ENCODE results near the gene ZFYVE28.

The ZFYVE28 gene

GRCh38 chr4:2423066-2423465 is 4.6 kb upstream of the ZFYVE28 start:
- Histone ChIP-seq H3K4me3 (ENCODE audit: insufficient read depth, low read length, poor library complexity, severe bottlenecking) (no peak overlapping the region), H3F3A (ENCODE audit: insufficient read depth) (no peaks in the 10 kb centered on the region), H3K27me3 (ENCODE audit: low read length) (no peaks in the 10 kb centered on the region), H4K20me1 (ENCODE audit: low read depth, low read length) (no peaks in the 10 kb centered on the region), H2AFZ (ENCODE audit: low read depth, low read length, severe bottlenecking) (no peak overlapping the region), H3K9me2 (replicated peaks; ENCODE audit: insufficient read depth, low read length) (no peaks in the 10 kb centered on the region), H3K27ac (ENCODE audit: low read depth, low read length) (no peak overlapping the region), H3K79me2 (ENCODE audit: insufficient read depth, low read length) (no peaks in the 10 kb centered on the region), H3K36me3 (ENCODE audit: low read length) (no peaks in the 10 kb centered on the region), H3K9me3 (ENCODE audit: insufficient read depth, low read length) (no peaks in the 10 kb centered on the region), H3K4me2 (ENCODE audit: low read depth, low read length, poor library complexity, severe bottlenecking) (no peak overlapping the region), H3K9ac (ENCODE audit: low read length) (no peak overlapping the region)
- no peak for TF ChIP-seq EZH2phosphoT487 (conservative IDR thresholded peaks at IDR 0.05; ENCODE audit: low read length)
- no peak for TF ChIP-seq CTCF (IDR thresholded peaks at IDR 0.05; ENCODE audit: insufficient read depth, low read length, poor library complexity, severe bottlenecking)

- no peaks in the 10 kb centered on the region for H3F3A ChIP-seq (ENCODE audit: insufficient read depth)
- H3K27me3 ChIP-seq (ENCODE audit: low read length): no peaks in the 10 kb centered on the region
- H3K9me3 ChIP-seq (ENCODE audit: insufficient read depth, low read length): no peaks in the 10 kb centered on the region
- no peak overlapping the region for H3K4me3 ChIP-seq (ENCODE audit: insufficient read depth, low read length, poor library complexity, severe bottlenecking)
- no peak for TF ChIP-seq CTCF (IDR thresholded peaks at IDR 0.05; ENCODE audit: insufficient read depth, low read length, poor library complexity, severe bottlenecking)
- TF ChIP-seq EZH2phosphoT487 (conservative IDR thresholded peaks at IDR 0.05; ENCODE audit: low read length): no peak
- no peaks in the 10 kb centered on the region for H4K20me1 ChIP-seq (ENCODE audit: low read depth, low read length)
- no peak overlapping the region for H3K4me2 ChIP-seq (ENCODE audit: low read depth, low read length, poor library complexity, severe bottlenecking)
- no peaks in the 10 kb centered on the region for H3K36me3 ChIP-seq (ENCODE audit: low read length)
- no peaks in the 10 kb centered on the region for H3K9me2 ChIP-seq (replicated peaks; ENCODE audit: insufficient read depth, low read length)
- no peak overlapping the region for H3K27ac ChIP-seq (ENCODE audit: low read depth, low read length)
- H3K79me2 ChIP-seq (ENCODE audit: insufficient read depth, low read length): no peaks in the 10 kb centered on the region
- no peak overlapping the region for H3K9ac ChIP-seq (ENCODE audit: low read length)
- H2AFZ ChIP-seq (ENCODE audit: low read depth, low read length, severe bottlenecking): no peak overlapping the region
Observed at GRCh38 chr4:2421928-2422327, 3.5 kb upstream of the ZFYVE28 start.

GRCh38 chr4:2419814-2420213 is 1.4 kb upstream of the ZFYVE28 start:
- no peak for TF ChIP-seq CTCF (IDR thresholded peaks at IDR 0.05; ENCODE audit: insufficient read depth, low read length, poor library complexity, severe bottlenecking)
- H2AFZ ChIP-seq (ENCODE audit: low read depth, low read length, severe bottlenecking): no peak overlapping the region
- no peak overlapping the region for H3K27ac ChIP-seq (ENCODE audit: low read depth, low read length)
- H3K9me3 ChIP-seq (ENCODE audit: insufficient read depth, low read length): no peaks in the 10 kb centered on the region
- no peak overlapping the region for H3K4me3 ChIP-seq (ENCODE audit: insufficient read depth, low read length, poor library complexity, severe bottlenecking)
- no peaks in the 10 kb centered on the region for H4K20me1 ChIP-seq (ENCODE audit: low read depth, low read length)
- H3F3A ChIP-seq (ENCODE audit: insufficient read depth): peaks cover 3% of the 10 kb centered on the region; the same call in 1 of the 2 replicates
- no peaks in the 10 kb centered on the region for H3K79me2 ChIP-seq (ENCODE audit: insufficient read depth, low read length)
- no peak overlapping the region for H3K9ac ChIP-seq (ENCODE audit: low read length)
- H3K9me2 ChIP-seq (replicated peaks; ENCODE audit: insufficient read depth, low read length): no peaks in the 10 kb centered on the region
- no peaks in the 10 kb centered on the region for H3K36me3 ChIP-seq (ENCODE audit: low read length)
- no peak overlapping the region for H3K4me2 ChIP-seq (ENCODE audit: low read depth, low read length, poor library complexity, severe bottlenecking)
- H3K27me3 ChIP-seq (ENCODE audit: low read length): no peaks in the 10 kb centered on the region

Measured in SU-DHL-6 (cell line).